IMR-90 (cell line): ENCODE data around the gene TMUB2. TPM values are rescaled to one million over a fixed set of nuclear protein-coding genes. Genes with fewer than 3 reads are reported as not detected.
A peak's percentile ranks its signal among the peaks of the same experiment; 100 is the strongest.

Experiments used
- ATAC-seq: fragments of 200-7000 bp; cut with Tn5 transposase; 2 replicates; pipeline ENCODE4 v1.9.1; 2020; ENCODE audit warnings: low read depth, mild to moderate bottlenecking, moderate library complexity
- BruUV-seq: library from RNA; stranded (reverse); fragments of 400-500 nt; replicated peaks from 2 replicates; lab custom pipeline; 2021; lab: Mats Ljungman, UMichigan
- CTCF ChIA-PET: fragments of 300-600 bp; formaldehyde crosslinking; extraction: SDS; loops from one replicate; lab custom pipeline; 2021; ENCODE audit warnings: antibody characterized with exemption; lab: Yijun Ruan, JAX
- POLR2A ChIA-PET: fragments of 300-600 bp; sonication (Branson Sonifier 250); formaldehyde crosslinking; loops from one replicate; lab custom pipeline; 2022; ENCODE audit warnings: antibody characterized with exemption; ENCODE audit not compliant: unreplicated experiment; lab: Charles Lee
- DNase-seq: peaks from one replicate; pipeline ENCODE4 v3.0.0; 2013
- H2AFZ ChIP-seq: replicated peaks from 2 replicates; pipeline ENCODE3; 2013; ENCODE audit warnings: low read length, mild to moderate bottlenecking; ENCODE audit not compliant: poor library complexity
- H2AK5ac ChIP-seq: 2 replicates; pipeline ENCODE4 v1.6.1; 2013; ENCODE audit warnings: low read depth, low read length, inconsistent platforms
- H2AK9ac ChIP-seq: replicated peaks from 2 replicates; pipeline ENCODE3; 2013; ENCODE audit warnings: mild to moderate bottlenecking, low read depth, low read length, moderate library complexity; ENCODE audit not compliant: poor library complexity
- H2BK120ac ChIP-seq: 2 replicates; pipeline ENCODE4 v1.6.1; 2013; ENCODE audit warnings: low read depth, low read length, inconsistent platforms
- H2BK15ac ChIP-seq: 3 replicates; pipeline ENCODE4 v1.6.1; 2013; ENCODE audit warnings: low read depth, low read length, inconsistent platforms
- H2BK20ac ChIP-seq: 2 replicates; pipeline ENCODE4 v1.6.1; 2013; ENCODE audit warnings: low read depth, mild to moderate bottlenecking, inconsistent platforms, low read length, moderate library complexity
- H2BK5ac ChIP-seq: 2 replicates; pipeline ENCODE4 v1.6.1; 2013; ENCODE audit warnings: mild to moderate bottlenecking, low read depth, low read length, inconsistent platforms; ENCODE audit not compliant: poor library complexity, severe bottlenecking
- H3K14ac ChIP-seq: replicated peaks from 2 replicates; pipeline ENCODE4 v1.6.1; 2013; ENCODE audit warnings: low read depth, low read length, inconsistent platforms
- H3K18ac ChIP-seq: 2 replicates; pipeline ENCODE4 v1.6.1; 2013; ENCODE audit warnings: low read depth, low read length, control low read depth
- H3K23ac ChIP-seq: 2 replicates; pipeline ENCODE4 v1.6.1; 2013; ENCODE audit warnings: low read depth, low read length, inconsistent platforms
- H3K27ac ChIP-seq: 2 replicates; pipeline ENCODE4 v1.5.1; 2013; ENCODE audit warnings: mild to moderate bottlenecking, control low read depth, low read length; ENCODE audit not compliant: insufficient read depth
- H3K27me3 ChIP-seq: 2 replicates; pipeline ENCODE4 v1.6.1; 2013; ENCODE audit warnings: low read length; ENCODE audit not compliant: control insufficient read depth, insufficient read depth
- H3K36me3 ChIP-seq: 2 replicates; pipeline ENCODE4 v1.6.1; 2013; ENCODE audit warnings: low read length, mixed read lengths; ENCODE audit not compliant: control insufficient read depth, insufficient read depth
- H3K4ac ChIP-seq: 2 replicates; pipeline ENCODE4 v1.6.1; 2013; ENCODE audit warnings: low read depth, low read length, inconsistent platforms
- H3K4me1 ChIP-seq: 2 replicates; pipeline ENCODE4 v1.6.1; 2013; ENCODE audit warnings: low read length, mixed read lengths; ENCODE audit not compliant: control insufficient read depth, insufficient read depth
- H3K4me2 ChIP-seq: 2 replicates; pipeline ENCODE4 v1.6.1; 2013; ENCODE audit warnings: low read depth, mild to moderate bottlenecking, control low read depth, low read length, moderate library complexity
- H3K4me3 ChIP-seq: 2 replicates; pipeline ENCODE4 v1.5.1; 2013; ENCODE audit warnings: low read depth, mild to moderate bottlenecking, control low read depth, low read length, moderate library complexity; ENCODE audit not compliant: insufficient read depth
- H3K56ac ChIP-seq: 2 replicates; pipeline ENCODE4 v1.6.1; 2013; ENCODE audit warnings: low read length, inconsistent platforms; ENCODE audit not compliant: insufficient read depth; ENCODE audit errors: extremely low read depth
- H3K79me1 ChIP-seq, 2 experiments: 2 replicates each; pipeline ENCODE4 v1.6.1; 2013; ENCODE audit warnings: low read length in 2 of 2, inconsistent platforms in 1 of 2, low read depth in 1 of 2
- H3K9ac ChIP-seq: 2 replicates; pipeline ENCODE4 v1.6.1; 2013; ENCODE audit warnings: low read depth, low read length, control low read depth
- H3K9me1 ChIP-seq: 2 replicates; pipeline ENCODE4 v1.6.1; 2013; ENCODE audit warnings: low read length, inconsistent platforms; ENCODE audit not compliant: insufficient read depth
- H3K9me3 ChIP-seq: 2 replicates; pipeline ENCODE4 v1.6.1; 2013; ENCODE audit warnings: low read length; ENCODE audit not compliant: control insufficient read depth, insufficient read depth
- H4K20me1 ChIP-seq: 2 replicates; pipeline ENCODE4 v1.6.1; 2013; ENCODE audit warnings: low read length, inconsistent platforms; ENCODE audit not compliant: insufficient read depth
- H4K5ac ChIP-seq: 2 replicates; pipeline ENCODE4 v1.6.1; 2013; ENCODE audit warnings: mild to moderate bottlenecking, low read depth, low read length, control low read depth
- H4K8ac ChIP-seq, 2 experiments: 2 replicates each; pipeline ENCODE4 v1.6.1; 2013; ENCODE audit warnings: low read depth in 2 of 2, low read length in 2 of 2, control low read depth in 1 of 2, inconsistent platforms in 1 of 2
- H4K91ac ChIP-seq: 2 replicates; pipeline ENCODE4 v1.6.1; 2013; ENCODE audit warnings: low read depth, low read length, inconsistent platforms; ENCODE audit not compliant: insufficient read depth
- CTCF ChIP-seq: conservative IDR thresholded peaks from 2 replicates; pipeline ENCODE4 v1.5.1; 2012; ENCODE audit warnings: mild to moderate bottlenecking, low read depth, low read length, improper control_type of control experiment
- WGBS, 2 experiments: methylation state at CpG; one replicate each; pipeline versions ENCODE4 v1.1.5 to v1.1.7; 2013; ENCODE audit warnings: missing lambda C conversion rate in 2 of 2; ENCODE audit not compliant: insufficient read length in 1 of 2; ENCODE audit errors: extremely low coverage in 2 of 2; 5-methylcytosine and 5-hydroxymethylcytosine counted together
- dilution Hi-C: fragments of 300-500 bp; cut with HindIII; formaldehyde crosslinking; loops from one replicate; pipeline ENCODE4 v1.14.3; 2018; ENCODE audit warnings: low sequenced_read_pairs; ENCODE audit not compliant: unreplicated experiment
- in situ Hi-C: fragments of 300-500 bp; cut with MboI; formaldehyde crosslinking; loops from 3 replicates; pipeline ENCODE4 v1.14.3; 2019; ENCODE audit warnings: low sequenced_read_pairs, inconsistent platforms, mixed read lengths
- intact Hi-C: fragments of 100-400 bp; cut with micrococcal nuclease; formaldehyde crosslinking; loops from 2 replicates; pipeline ENCODE4 v1.10.0; 2022
- polyA plus RNA-seq, 3 experiments: library from polyadenylated mRNA; depleted of rRNA; stranded (reverse); fragments of >200 nt; gene quantifications; 2 replicates each; pipeline ENCODE4 v1.2.3, GENCODE V29; 2012; ENCODE audit warnings: low replicate concordance in 1 of 3
- total RNA-seq: library from RNA; depleted of rRNA; stranded (reverse); fragments of >200 nt; gene quantifications from 2 replicates; pipeline ENCODE4 v1.2.3, GENCODE V29; 2012

The TMUB2 gene
- total and polyA plus RNA-seq, 2 of the 4 experiments (the other 2 are of a cell fraction): 16.5 to 42.5 TPM

GRCh38 chr17:44211281-44212265 lies 24.8 kb downstream of the TMUB2 start:
- no peak overlapping the region for H2BK5ac ChIP-seq
- peaks cover 31 to 65% of the 10 kb centered on the region in 2 experiments for H3K79me1 ChIP-seq
- H2AK9ac ChIP-seq: peak overlapping the region; percentile 39
- H3K27me3 ChIP-seq: no peaks in the 10 kb centered on the region
- in situ Hi-C loops: loop anchor here (25.0 kb wide), 2 partner anchors 301 to 426 kb away; partner anchors contain the start of gene GPATCH8
- no peak overlapping the region for H3K23ac ChIP-seq
- H4K20me1 ChIP-seq: peaks cover 31% of the 10 kb centered on the region
- intact Hi-C loops: loop anchor here (10.0 kb wide), 1 partner anchor 293 kb away; the partner anchor contains the start of gene GPATCH8
- H3K36me3 ChIP-seq: peaks cover 74% of the 10 kb centered on the region
- no peak overlapping the region for H3K56ac ChIP-seq
- H4K91ac ChIP-seq: no peak overlapping the region
- H3K18ac ChIP-seq: no peak overlapping the region
- no peak overlapping the region for H3K27ac ChIP-seq
- no peak overlapping the region for H2BK120ac ChIP-seq
- no peak overlapping the region for H2BK20ac ChIP-seq
- CTCF ChIA-PET: no interaction called here
- peaks cover 13% of the 10 kb centered on the region for H3K9me1 ChIP-seq
- no peak overlapping the region for H3K4me2 ChIP-seq
- no peaks in the 10 kb centered on the region for H3K9me3 ChIP-seq
- H3K4me1 ChIP-seq: peaks cover 8% of the 10 kb centered on the region
- H3K9ac ChIP-seq: no peak overlapping the region
- no peak overlapping the region for H4K5ac ChIP-seq
- no peak overlapping the region for H3K4ac ChIP-seq
- H2AK5ac ChIP-seq: peak overlapping the region; percentile 45
- H2AFZ ChIP-seq: no peak overlapping the region
- dilution Hi-C loops: no loop called here
- DNase-seq: no peak
- no peak overlapping the region for H2BK15ac ChIP-seq
- POLR2A ChIA-PET: no interaction called here
- H3K14ac ChIP-seq: no peak overlapping the region
- TF ChIP-seq CTCF: no peak
- 94% methylated on average over 12 of the region's 30 CpGs; no CpG with 5 or more reads in 1 of the 2 experiments for WGBS, 2 experiments
- no peak overlapping the region for H3K4me3 ChIP-seq
- no peak overlapping the region for H4K8ac ChIP-seq
- no peak for ATAC-seq
- no TSS peak for BruUV-seq
